ENCODE results near the gene ATP13A1.

The ATP13A1 gene

GRCh38 chr19:19643158-19644053, 20.1 kb downstream of the ATP13A1 start, which contains the start of gene GMIP:
Gene GMIP (minus strand): TSS chr19:19643657. CDS start chr19:19643529, 128 bp downstream.
- Histone ChIP-seq H3K27ac (ENCODE audit: low read length) (no peak within 1 kb of the TSS), H3K36me3 (ENCODE audit: control insufficient read depth, insufficient read depth, low read length) (peaks cover 27% of the 10 kb centered on the region)

GRCh38 chr19:19642506-19643157, 20.8 kb downstream of the ATP13A1 start:
- no CpG with 5 or more reads among the region's 16 CpGs for WGBS (ENCODE audit: insufficient coverage, insufficient read length)
- H3K27me3 ChIP-seq (ENCODE audit: control insufficient read depth, insufficient read depth, low read length), result no peaks in the 10 kb centered on the region
- no peaks in the 10 kb centered on the region for H3K9me3 ChIP-seq (ENCODE audit: control insufficient read depth, insufficient read depth, low read length)
- H3K4me1 ChIP-seq (ENCODE audit: control insufficient read depth, insufficient read depth, low read length), result peaks cover 5% of the 10 kb centered on the region
- no peak overlapping the region for H3K27ac ChIP-seq (ENCODE audit: low read length)
- no peak for DNase-seq (ENCODE audit: low read depth, low spot score)
- peaks cover 27% of the 10 kb centered on the region for H3K36me3 ChIP-seq (ENCODE audit: control insufficient read depth, insufficient read depth, low read length)
- peak overlapping the region; percentile 63 for H3K4me3 ChIP-seq (ENCODE audit: low read length)

More at GRCh38 chr19:19643158-19644053, 20.1 kb downstream of the ATP13A1 start, which contains the start of gene GMIP:
- Histone ChIP-seq H3K9me3 (ENCODE audit: control insufficient read depth, insufficient read depth, low read length) (no peaks in the 10 kb centered on the region), H3K4me3 (ENCODE audit: low read length) (peak within 1 kb of the TSS; percentile 63), H3K27me3 (ENCODE audit: control insufficient read depth, insufficient read depth, low read length) (no peaks in the 10 kb centered on the region), H3K4me1 (ENCODE audit: control insufficient read depth, insufficient read depth, low read length) (peaks cover 3% of the 10 kb centered on the region)
- DNase-seq (ENCODE audit: low read depth, low spot score), result no peak
- no CpG with 5 or more reads among the region's 50 CpGs for WGBS (ENCODE audit: insufficient coverage, insufficient read length)

- H3K27me3 ChIP-seq (ENCODE audit: control insufficient read depth, insufficient read depth, low read length), result no peaks in the 10 kb centered on the region
- H3K9me3 ChIP-seq (ENCODE audit: control insufficient read depth, insufficient read depth, low read length), result no peaks in the 10 kb centered on the region
- no CpG with 5 or more reads among the region's 53 CpGs for whole genome bisulfite sequencing (ENCODE audit: insufficient coverage, insufficient read length)
- DNase-seq (ENCODE audit: low read depth, low spot score), result peak; percentile 52
- H3K27ac ChIP-seq (ENCODE audit: low read length), result no peak overlapping the region
- H3K36me3 ChIP-seq (ENCODE audit: control insufficient read depth, insufficient read depth, low read length), result peaks cover 14% of the 10 kb centered on the region
- H3K4me1 ChIP-seq (ENCODE audit: control insufficient read depth, insufficient read depth, low read length), result peaks cover 6% of the 10 kb centered on the region
- H3K4me3 ChIP-seq (ENCODE audit: low read length), result no peak overlapping the region
Measured at GRCh38 chr19:19637523-19638251, 25.8 kb downstream of the ATP13A1 start.

- no peak for DNase-seq (ENCODE audit: low read depth, low spot score)
- no peaks in the 10 kb centered on the region for H3K9me3 ChIP-seq (ENCODE audit: control insufficient read depth, insufficient read depth, low read length)
- no CpG with 5 or more reads among the region's 27 CpGs for WGBS (ENCODE audit: insufficient coverage, insufficient read length)
- no peaks in the 10 kb centered on the region for H3K27me3 ChIP-seq (ENCODE audit: control insufficient read depth, insufficient read depth, low read length)
- H3K4me3 ChIP-seq (ENCODE audit: low read length), result no peak overlapping the region
- H3K27ac ChIP-seq (ENCODE audit: low read length), result no peak overlapping the region
- H3K36me3 ChIP-seq (ENCODE audit: control insufficient read depth, insufficient read depth, low read length), result peaks cover 15% of the 10 kb centered on the region
- peaks cover 3% of the 10 kb centered on the region; the same call in 1 of the 2 replicates for H3K4me1 ChIP-seq (ENCODE audit: control insufficient read depth, insufficient read depth, low read length)
Measured at GRCh38 chr19:19637186-19637522, 26.3 kb downstream of the ATP13A1 start.

- DNase-seq (ENCODE audit: low read depth, low spot score), result no peak
- Histone ChIP-seq H3K4me3 (ENCODE audit: low read length) (no peak overlapping the region), H3K9me3 (ENCODE audit: control insufficient read depth, insufficient read depth, low read length) (no peaks in the 10 kb centered on the region), H3K36me3 (ENCODE audit: control insufficient read depth, insufficient read depth, low read length) (peaks cover 15% of the 10 kb centered on the region), H3K4me1 (ENCODE audit: control insufficient read depth, insufficient read depth, low read length) (peaks cover 3% of the 10 kb centered on the region; the same call in 1 of the 2 replicates), H3K27me3 (ENCODE audit: control insufficient read depth, insufficient read depth, low read length) (no peaks in the 10 kb centered on the region), H3K27ac (ENCODE audit: low read length) (no peak overlapping the region)
- WGBS (ENCODE audit: insufficient coverage, insufficient read length), result no CpG with 5 or more reads among the region's 9 CpGs
Measured at GRCh38 chr19:19636573-19637185, 26.8 kb downstream of the ATP13A1 start.

GRCh38 chr19:19635313-19635702, 28.2 kb downstream of the ATP13A1 start:
- peaks cover 15% of the 10 kb centered on the region for H3K36me3 ChIP-seq (ENCODE audit: control insufficient read depth, insufficient read depth, low read length)
- no peak for DNase-seq (ENCODE audit: low read depth, low spot score)
- no peaks in the 10 kb centered on the region for H3K27me3 ChIP-seq (ENCODE audit: control insufficient read depth, insufficient read depth, low read length)
- no peaks in the 10 kb centered on the region for H3K9me3 ChIP-seq (ENCODE audit: control insufficient read depth, insufficient read depth, low read length)
- H3K4me1 ChIP-seq (ENCODE audit: control insufficient read depth, insufficient read depth, low read length), result peaks cover 3% of the 10 kb centered on the region; the same call in 1 of the 2 replicates
- no peak overlapping the region for H3K4me3 ChIP-seq (ENCODE audit: low read length)
- no CpG with 5 or more reads among the region's 14 CpGs for WGBS (ENCODE audit: insufficient coverage, insufficient read length)
- H3K27ac ChIP-seq (ENCODE audit: low read length), result no peak overlapping the region

- peaks cover 15% of the 10 kb centered on the region for H3K36me3 ChIP-seq (ENCODE audit: control insufficient read depth, insufficient read depth, low read length)
- no peak overlapping the region for H3K27ac ChIP-seq (ENCODE audit: low read length)
- no CpG with 5 or more reads among the region's 36 CpGs for WGBS (ENCODE audit: insufficient coverage, insufficient read length)
Measured at GRCh38 chr19:19634516-19635312, 28.8 kb downstream of the ATP13A1 start.

GRCh38 chr19:19633711-19634515, 29.6 kb downstream of the ATP13A1 start:
- no CpG with 5 or more reads among the region's 22 CpGs for WGBS (ENCODE audit: insufficient coverage, insufficient read length)
- Histone ChIP-seq H3K36me3 (ENCODE audit: control insufficient read depth, insufficient read depth, low read length) (peaks cover 15% of the 10 kb centered on the region), H3K27me3 (ENCODE audit: control insufficient read depth, insufficient read depth, low read length) (no peaks in the 10 kb centered on the region), H3K4me3 (ENCODE audit: low read length) (no peak overlapping the region), H3K4me1 (ENCODE audit: control insufficient read depth, insufficient read depth, low read length) (peaks cover 3% of the 10 kb centered on the region; the same call in 1 of the 2 replicates), H3K27ac (ENCODE audit: low read length) (no peak overlapping the region), H3K9me3 (ENCODE audit: control insufficient read depth, insufficient read depth, low read length) (no peaks in the 10 kb centered on the region)
- DNase-seq (ENCODE audit: low read depth, low spot score), result no peak

More at GRCh38 chr19:19634516-19635312, 28.8 kb downstream of the ATP13A1 start:
- no peaks in the 10 kb centered on the region for H3K27me3 ChIP-seq (ENCODE audit: control insufficient read depth, insufficient read depth, low read length)
- no peaks in the 10 kb centered on the region for H3K9me3 ChIP-seq (ENCODE audit: control insufficient read depth, insufficient read depth, low read length)
- H3K4me3 ChIP-seq (ENCODE audit: low read length), result no peak overlapping the region; the same call in 1 of the 2 replicates
- peaks cover 3% of the 10 kb centered on the region; the same call in 1 of the 2 replicates for H3K4me1 ChIP-seq (ENCODE audit: control insufficient read depth, insufficient read depth, low read length)
- DNase-seq (ENCODE audit: low read depth, low spot score), result no peak

GRCh38 chr19:19632661-19633060, 30.8 kb downstream of the ATP13A1 start:
- no peak for DNase-seq (ENCODE audit: low read depth, low spot score)
- H3K36me3 ChIP-seq (ENCODE audit: control insufficient read depth, insufficient read depth, low read length), result peaks cover 15% of the 10 kb centered on the region
- H3K4me1 ChIP-seq (ENCODE audit: control insufficient read depth, insufficient read depth, low read length), result peaks cover 1% of the 10 kb centered on the region; the same call in 1 of the 2 replicates
- WGBS (ENCODE audit: insufficient coverage, insufficient read length), result no CpG with 5 or more reads among the region's 5 CpGs
- no peaks in the 10 kb centered on the region for H3K9me3 ChIP-seq (ENCODE audit: control insufficient read depth, insufficient read depth, low read length)
- H3K4me3 ChIP-seq (ENCODE audit: low read length), result no peak overlapping the region
- no peaks in the 10 kb centered on the region for H3K27me3 ChIP-seq (ENCODE audit: control insufficient read depth, insufficient read depth, low read length)
- H3K27ac ChIP-seq (ENCODE audit: low read length), result no peak overlapping the region

All from iPS DF 6.9 (cell line).